ENCODE data around the gene KRTAP9-7. TPM values are rescaled to one million over a fixed set of nuclear protein-coding genes. Genes with fewer than 3 reads are reported as not detected.

The KRTAP9-7 gene
- total RNA-seq, 2 donors from 2014 or later: not detected

- H3K27me3 Mint-ChIP-seq (ENCODE audit: insufficient read depth): peaks cover 4% of the 10 kb centered on the region
- H3K27me3 ChIP-seq (ENCODE audit: control insufficient read depth, insufficient read depth, low read length, poor library complexity, severe bottlenecking): peaks cover 8% of the 10 kb centered on the region
- DNase-seq: no peak
- no peak for TF ChIP-seq CTCF (conservative IDR thresholded peaks at IDR 0.05)
- no peak overlapping the region for H3K4me3 Mint-ChIP-seq
- H3K27ac ChIP-seq (ENCODE audit: low read depth, low read length): no peak overlapping the region
- no peaks in the 10 kb centered on the region for H3K4me1 ChIP-seq (ENCODE audit: control insufficient read depth, insufficient read depth, low read length)
- no peaks in the 10 kb centered on the region for H3K36me3 ChIP-seq (ENCODE audit: control insufficient read depth, insufficient read depth, low read length)
- no peaks in the 10 kb centered on the region for H3K36me3 Mint-ChIP-seq (ENCODE audit: low read depth)
- H3K4me3 ChIP-seq (ENCODE audit: low read length): no peak overlapping the region
- H3K9ac ChIP-seq (ENCODE audit: extremely low read depth, low read length, poor library complexity, severe bottlenecking): no peak overlapping the region
- no peaks in the 10 kb centered on the region for H3K4me1 Mint-ChIP-seq
- WGBS, 2 experiments (ENCODE audit: insufficient coverage in 1 of 2, insufficient read length in 1 of 2): 95% methylated on average over 1 of the region's 1 CpG; no CpG with 5 or more reads in 1 of the 2 experiments
- no peak overlapping the region for H3K27ac Mint-ChIP-seq
- H3K9me3 ChIP-seq (ENCODE audit: control insufficient read depth, low read length): no peaks in the 10 kb centered on the region
- no peaks in the 10 kb centered on the region for H3K9me3 Mint-ChIP-seq
Measured at GRCh38 chr17:41311111-41311510, 35.6 kb downstream of the KRTAP9-7 start.

DNA sequence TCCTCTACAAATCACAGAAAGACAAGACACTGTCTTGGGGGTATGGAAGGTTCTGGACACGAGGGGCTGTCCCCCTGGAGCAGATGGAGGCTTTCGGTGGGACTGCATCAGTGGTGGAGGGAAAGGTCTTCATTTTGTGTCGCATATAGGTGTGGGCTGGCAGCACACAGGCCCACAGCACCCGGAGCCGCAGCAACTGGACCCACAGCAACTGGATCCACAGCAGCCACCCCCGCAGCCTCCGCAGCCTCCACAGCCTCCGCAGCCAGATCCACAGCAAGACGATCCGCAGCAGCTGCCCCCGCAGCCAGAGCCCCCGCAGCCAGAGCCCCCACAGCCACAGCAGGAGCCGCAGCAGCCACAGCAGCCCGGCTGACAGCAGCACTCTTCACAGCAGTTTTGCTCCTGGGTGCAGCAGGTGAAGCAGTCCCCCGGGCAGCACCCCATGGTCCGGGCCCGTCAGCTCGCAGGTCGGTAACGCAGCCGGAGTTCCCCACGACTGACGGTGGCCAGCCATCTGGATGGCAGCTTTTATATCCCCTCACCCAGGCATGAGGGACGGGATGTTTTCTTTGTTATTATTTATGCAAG lies 39.8 kb downstream of the KRTAP9-7 start, which contains the start of gene KRTAP17-1:
Gene KRTAP17-1, minus strand, starts transcription at position 507 of the 591 bp plus-strand sequence. Its CDS starts 60 bp downstream, at position 447.
- H3K9ac ChIP-seq (ENCODE audit: extremely low read depth, low read length, poor library complexity, severe bottlenecking): no peak within 1 kb of the TSS
- Mint-ChIP-seq H3K4me3 (no peak within 1 kb of the TSS), H3K4me1 (no peaks in the 10 kb centered on the region), H3K9me3 (peaks cover 10% of the 10 kb centered on the region), H3K36me3 (ENCODE audit: low read depth) (no peaks in the 10 kb centered on the region), H3K27ac (peak within 1 kb of the TSS; percentile 32), H3K27me3 (ENCODE audit: insufficient read depth) (peaks cover 12% of the 10 kb centered on the region)
- H3K4me3 ChIP-seq (ENCODE audit: low read length): no peak within 1 kb of the TSS
- DNase-seq: no peak
- TF ChIP-seq CTCF (conservative IDR thresholded peaks at IDR 0.05): no peak
- no peak within 1 kb of the TSS for H3K27ac ChIP-seq (ENCODE audit: low read depth, low read length)
- H3K4me1 ChIP-seq (ENCODE audit: control insufficient read depth, insufficient read depth, low read length): no peaks in the 10 kb centered on the region
- no peaks in the 10 kb centered on the region for H3K36me3 ChIP-seq (ENCODE audit: control insufficient read depth, insufficient read depth, low read length)
- WGBS, 2 experiments (ENCODE audit: insufficient coverage in 1 of 2, insufficient read length in 1 of 2): 90 to 91% methylated on average over 18 to 24 of the region's 24 CpGs
- peaks cover 8% of the 10 kb centered on the region for H3K27me3 ChIP-seq (ENCODE audit: control insufficient read depth, insufficient read depth, low read length, poor library complexity, severe bottlenecking)
- H3K9me3 ChIP-seq (ENCODE audit: control insufficient read depth, low read length): peaks cover 12% of the 10 kb centered on the region

GRCh38 chr17:41315814-41316445 lies 40.4 kb downstream of the KRTAP9-7 start:
- peak; percentile 43 for DNase-seq
- no peak overlapping the region for H3K4me3 ChIP-seq (ENCODE audit: low read length)
- peaks cover 12% of the 10 kb centered on the region for H3K9me3 ChIP-seq (ENCODE audit: control insufficient read depth, low read length)
- no peak overlapping the region for H3K27ac ChIP-seq (ENCODE audit: low read depth, low read length)
- no peaks in the 10 kb centered on the region for H3K36me3 ChIP-seq (ENCODE audit: control insufficient read depth, insufficient read depth, low read length)
- peaks cover 12% of the 10 kb centered on the region for H3K27me3 Mint-ChIP-seq (ENCODE audit: insufficient read depth)
- no peaks in the 10 kb centered on the region for H3K4me1 Mint-ChIP-seq
- peak overlapping the region; percentile 32 for H3K27ac Mint-ChIP-seq
- H3K9ac ChIP-seq (ENCODE audit: extremely low read depth, low read length, poor library complexity, severe bottlenecking): no peak overlapping the region
- H3K4me3 Mint-ChIP-seq: no peak overlapping the region
- WGBS, 2 experiments (ENCODE audit: insufficient coverage in 1 of 2, insufficient read length in 1 of 2): 86 to 96% methylated on average over 13 to 17 of the region's 17 CpGs
- no peak for TF ChIP-seq CTCF (conservative IDR thresholded peaks at IDR 0.05)
- H3K36me3 Mint-ChIP-seq (ENCODE audit: low read depth): no peaks in the 10 kb centered on the region
- H3K9me3 Mint-ChIP-seq: peaks cover 11% of the 10 kb centered on the region
- peaks cover 8% of the 10 kb centered on the region for H3K27me3 ChIP-seq (ENCODE audit: control insufficient read depth, insufficient read depth, low read length, poor library complexity, severe bottlenecking)
- H3K4me1 ChIP-seq (ENCODE audit: control insufficient read depth, insufficient read depth, low read length): no peaks in the 10 kb centered on the region

Measured in endodermal cell (in vitro differentiated cells).